ENCODE data around the gene JUP. TPM values are rescaled to one million over a fixed set of nuclear protein-coding genes. Genes with fewer than 3 reads are reported as not detected.
A peak's percentile ranks its signal among the peaks of the same experiment; 100 is the strongest.

Gene JUP
- total and polyA plus RNA-seq, 2 of the 13 experiments (the other 11 are each of a cell fraction or from before 2014, with no cell fraction given) = 12.1 to 20.6 TPM

DNA sequence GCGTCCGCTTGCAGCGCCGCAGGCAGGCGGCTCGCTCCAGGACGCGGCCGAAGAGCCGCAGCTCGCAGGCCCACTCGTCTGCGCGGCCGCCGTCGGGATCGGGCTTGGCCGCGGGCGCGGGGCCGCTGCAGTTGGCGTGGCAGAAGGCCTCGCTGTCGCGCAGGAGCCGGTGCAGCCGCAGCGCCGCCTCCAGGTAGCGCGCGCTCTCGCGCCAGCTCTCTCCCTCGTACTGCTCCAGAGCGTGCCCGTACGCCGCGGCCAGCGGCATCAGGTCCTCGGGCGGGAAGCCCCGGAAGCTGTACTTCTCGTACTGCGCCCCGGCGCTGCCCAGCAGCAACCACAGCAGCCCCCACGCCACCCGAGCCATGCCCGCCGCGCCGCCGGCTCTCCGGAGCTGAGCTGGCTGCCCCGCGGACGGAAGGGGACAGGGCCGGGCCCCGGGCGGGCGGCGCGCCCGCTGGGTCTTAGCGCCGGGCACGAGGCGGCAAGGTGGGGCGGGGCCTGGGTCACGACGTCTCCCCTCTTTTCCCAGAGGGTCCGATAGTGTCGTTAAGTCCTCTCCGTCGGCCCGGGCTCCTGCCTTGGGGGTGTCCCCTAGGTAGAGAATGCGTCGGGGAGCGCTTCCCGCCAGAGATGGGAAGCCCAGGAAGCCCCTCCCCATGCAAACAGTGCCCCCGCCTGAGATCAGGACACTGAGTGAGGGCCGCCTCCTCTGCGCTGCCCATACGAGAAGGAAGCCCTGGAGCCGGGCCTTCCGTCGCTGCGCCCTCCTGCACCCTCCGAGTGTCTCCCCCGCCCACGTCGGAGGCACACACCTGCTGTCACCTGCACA, 25.3 kb upstream of the JUP start, which contains the start of gene P3H4 (continued):
- peak; percentile 71 for TF ChIP-seq ZNF451 (CRISPR knock-in tag; IDR thresholded peaks at IDR 0.05)
- TF ChIP-seq HOXA7 (CRISPR knock-in tag; IDR thresholded peaks at IDR 0.05) = no peak
- TF ChIP-seq CENPT (CRISPR knock-in tag; IDR thresholded peaks at IDR 0.05; ENCODE audit: low read depth) = no peak; the same call in 1 of the 2 replicates
- peak; percentile 90; the same call in 1 of the 2 replicates for TF ChIP-seq ZNF33B (CRISPR knock-in tag; IDR thresholded peaks at IDR 0.05)
- TF ChIP-seq, protein P1, sequence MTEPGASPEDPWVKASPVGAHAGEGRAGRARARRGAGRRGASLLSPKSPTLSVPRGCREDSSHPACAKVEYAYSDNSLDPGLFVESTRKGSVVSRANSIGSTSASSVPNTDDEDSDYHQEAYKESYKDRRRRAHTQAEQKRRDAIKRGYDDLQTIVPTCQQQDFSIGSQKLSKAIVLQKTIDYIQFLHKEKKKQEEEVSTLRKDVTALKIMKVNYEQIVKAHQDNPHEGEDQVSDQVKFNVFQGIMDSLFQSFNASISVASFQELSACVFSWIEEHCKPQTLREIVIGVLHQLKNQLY (CRISPR knock-in tag; IDR thresholded peaks at IDR 0.05) = no peak
- TF ChIP-seq MTA3 (CRISPR knock-in tag; IDR thresholded peaks at IDR 0.05) = no peak
- TF ChIP-seq ZNF337 (CRISPR knock-in tag; IDR thresholded peaks at IDR 0.05; ENCODE audit: borderline replicate concordance, low read depth) = peak; percentile 60; the same call in 1 of the 2 replicates
- TF ChIP-seq ZFX (CRISPR knock-in tag; IDR thresholded peaks at IDR 0.05; ENCODE audit: low read depth) = peak; percentile 92
- TF ChIP-seq HNRNPLL (IDR thresholded peaks at IDR 0.05; ENCODE audit: low read depth, low read length, poor library complexity, severe bottlenecking) = peak; percentile 76
- no peak for TF ChIP-seq ZNF296 (CRISPR knock-in tag; conservative IDR thresholded peaks at IDR 0.05)
- TF ChIP-seq, protein P2, sequence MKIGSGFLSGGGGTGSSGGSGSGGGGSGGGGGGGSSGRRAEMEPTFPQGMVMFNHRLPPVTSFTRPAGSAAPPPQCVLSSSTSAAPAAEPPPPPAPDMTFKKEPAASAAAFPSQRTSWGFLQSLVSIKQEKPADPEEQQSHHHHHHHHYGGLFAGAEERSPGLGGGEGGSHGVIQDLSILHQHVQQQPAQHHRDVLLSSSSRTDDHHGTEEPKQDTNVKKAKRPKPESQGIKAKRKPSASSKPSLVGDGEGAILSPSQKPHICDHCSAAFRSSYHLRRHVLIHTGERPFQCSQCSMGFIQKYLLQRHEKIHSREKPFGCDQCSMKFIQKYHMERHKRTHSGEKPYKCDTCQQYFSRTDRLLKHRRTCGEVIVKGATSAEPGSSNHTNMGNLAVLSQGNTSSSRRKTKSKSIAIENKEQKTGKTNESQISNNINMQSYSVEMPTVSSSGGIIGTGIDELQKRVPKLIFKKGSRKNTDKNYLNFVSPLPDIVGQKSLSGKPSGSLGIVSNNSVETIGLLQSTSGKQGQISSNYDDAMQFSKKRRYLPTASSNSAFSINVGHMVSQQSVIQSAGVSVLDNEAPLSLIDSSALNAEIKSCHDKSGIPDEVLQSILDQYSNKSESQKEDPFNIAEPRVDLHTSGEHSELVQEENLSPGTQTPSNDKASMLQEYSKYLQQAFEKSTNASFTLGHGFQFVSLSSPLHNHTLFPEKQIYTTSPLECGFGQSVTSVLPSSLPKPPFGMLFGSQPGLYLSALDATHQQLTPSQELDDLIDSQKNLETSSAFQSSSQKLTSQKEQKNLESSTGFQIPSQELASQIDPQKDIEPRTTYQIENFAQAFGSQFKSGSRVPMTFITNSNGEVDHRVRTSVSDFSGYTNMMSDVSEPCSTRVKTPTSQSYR (CRISPR knock-in tag; IDR thresholded peaks at IDR 0.05; ENCODE audit: borderline replicate concordance) = no peak
- TF ChIP-seq, protein P3, sequence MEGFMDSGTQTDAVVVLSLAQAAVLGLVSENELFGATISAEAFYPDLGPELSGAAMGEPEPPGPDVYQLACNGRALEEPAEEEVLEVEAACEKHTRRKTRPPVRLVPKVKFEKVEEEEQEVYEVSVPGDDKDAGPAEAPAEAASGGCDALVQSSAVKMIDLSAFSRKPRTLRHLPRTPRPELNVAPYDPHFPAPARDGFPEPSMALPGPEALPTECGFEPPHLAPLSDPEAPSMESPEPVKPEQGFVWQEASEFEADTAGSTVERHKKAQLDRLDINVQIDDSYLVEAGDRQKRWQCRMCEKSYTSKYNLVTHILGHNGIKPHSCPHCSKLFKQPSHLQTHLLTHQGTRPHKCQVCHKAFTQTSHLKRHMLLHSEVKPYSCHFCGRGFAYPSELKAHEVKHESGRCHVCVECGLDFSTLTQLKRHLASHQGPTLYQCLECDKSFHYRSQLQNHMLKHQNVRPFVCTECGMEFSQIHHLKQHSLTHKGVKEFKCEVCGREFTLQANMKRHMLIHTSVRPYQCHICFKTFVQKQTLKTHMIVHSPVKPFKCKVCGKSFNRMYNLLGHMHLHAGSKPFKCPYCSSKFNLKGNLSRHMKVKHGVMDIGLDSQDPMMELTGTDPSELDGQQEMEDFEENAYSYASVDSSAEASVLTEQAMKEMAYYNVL (CRISPR knock-in tag; IDR thresholded peaks at IDR 0.05; ENCODE audit: borderline replicate concordance) = peak; percentile 90
- TF ChIP-seq EHMT2 (IDR thresholded peaks at IDR 0.05; ENCODE audit: borderline replicate concordance, low read depth, low read length) = no peak
- TF ChIP-seq ZNF253 (CRISPR knock-in tag; IDR thresholded peaks at IDR 0.05; ENCODE audit: borderline replicate concordance) = no peak
- TF ChIP-seq AKAP8 (CRISPR knock-in tag; IDR thresholded peaks at IDR 0.05) = no peak; the same call in 1 of the 2 replicates
- TF ChIP-seq, protein P4, sequence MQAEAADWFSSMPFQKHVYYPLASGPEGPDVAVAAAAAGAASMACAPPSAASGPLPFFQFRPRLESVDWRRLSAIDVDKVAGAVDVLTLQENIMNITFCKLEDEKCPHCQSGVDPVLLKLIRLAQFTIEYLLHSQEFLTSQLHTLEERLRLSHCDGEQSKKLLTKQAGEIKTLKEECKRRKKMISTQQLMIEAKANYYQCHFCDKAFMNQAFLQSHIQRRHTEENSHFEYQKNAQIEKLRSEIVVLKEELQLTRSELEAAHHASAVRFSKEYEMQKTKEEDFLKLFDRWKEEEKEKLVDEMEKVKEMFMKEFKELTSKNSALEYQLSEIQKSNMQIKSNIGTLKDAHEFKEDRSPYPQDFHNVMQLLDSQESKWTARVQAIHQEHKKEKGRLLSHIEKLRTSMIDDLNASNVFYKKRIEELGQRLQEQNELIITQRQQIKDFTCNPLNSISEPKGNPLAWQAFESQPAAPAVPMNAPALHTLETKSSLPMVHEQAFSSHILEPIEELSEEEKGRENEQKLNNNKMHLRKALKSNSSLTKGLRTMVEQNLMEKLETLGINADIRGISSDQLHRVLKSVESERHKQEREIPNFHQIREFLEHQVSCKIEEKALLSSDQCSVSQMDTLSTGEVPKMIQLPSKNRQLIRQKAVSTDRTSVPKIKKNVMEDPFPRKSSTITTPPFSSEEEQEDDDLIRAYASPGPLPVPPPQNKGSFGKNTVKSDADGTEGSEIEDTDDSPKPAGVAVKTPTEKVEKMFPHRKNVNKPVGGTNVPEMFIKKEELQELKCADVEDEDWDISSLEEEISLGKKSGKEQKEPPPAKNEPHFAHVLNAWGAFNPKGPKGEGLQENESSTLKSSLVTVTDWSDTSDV (CRISPR knock-in tag; IDR thresholded peaks at IDR 0.05) = no peak; the same call in 1 of the 2 replicates
- TF ChIP-seq ZNF567 (CRISPR knock-in tag; IDR thresholded peaks at IDR 0.05; ENCODE audit: borderline replicate concordance) = no peak; the same call in none of the 2 replicates
- TF ChIP-seq, protein P5, sequence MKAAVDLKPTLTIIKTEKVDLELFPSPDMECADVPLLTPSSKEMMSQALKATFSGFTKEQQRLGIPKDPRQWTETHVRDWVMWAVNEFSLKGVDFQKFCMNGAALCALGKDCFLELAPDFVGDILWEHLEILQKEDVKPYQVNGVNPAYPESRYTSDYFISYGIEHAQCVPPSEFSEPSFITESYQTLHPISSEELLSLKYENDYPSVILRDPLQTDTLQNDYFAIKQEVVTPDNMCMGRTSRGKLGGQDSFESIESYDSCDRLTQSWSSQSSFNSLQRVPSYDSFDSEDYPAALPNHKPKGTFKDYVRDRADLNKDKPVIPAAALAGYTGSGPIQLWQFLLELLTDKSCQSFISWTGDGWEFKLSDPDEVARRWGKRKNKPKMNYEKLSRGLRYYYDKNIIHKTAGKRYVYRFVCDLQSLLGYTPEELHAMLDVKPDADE (CRISPR knock-in tag; IDR thresholded peaks at IDR 0.05) = peak; percentile 95
- TF ChIP-seq ZNF343 (CRISPR knock-in tag; IDR thresholded peaks at IDR 0.05) = no peak; the same call in 1 of the 2 replicates
